ENCODE results near the gene KIAA1217. TPM values are rescaled to one million over a fixed set of nuclear protein-coding genes. Genes with fewer than 3 reads are reported as not detected.
"Not testable (repeated sequence)": the region's sequence is repeated elsewhere in the genome, so short reads cannot be mapped to it uniquely, and the experiment has no call there.

Gene KIAA1217
- total and polyA plus RNA-seq, 2 donors from 2014 or later, result 10.4 to 63.8 TPM

- Histone ChIP-seq H3K4me3 (ENCODE audit: low read length in 3 of 3) (no peak overlapping the region), H3K27ac (ENCODE audit: low read depth in 2 of 2, low read length in 2 of 2) (no peak overlapping the region), H3K9me3 (ENCODE audit: control insufficient read depth in 2 of 3, insufficient read depth in 1 of 3, low read length in 3 of 3) (no peaks in the 10 kb centered on the region), H3K4me1 (ENCODE audit: control insufficient read depth in 2 of 3, insufficient read depth in 2 of 3, low read depth in 1 of 3, low read length in 3 of 3) (no peaks in the 10 kb centered on the region), H3K9ac (ENCODE audit: low read length in 3 of 3) (no peak overlapping the region), H3K36me3 (ENCODE audit: control insufficient read depth in 2 of 3, insufficient read depth in 3 of 3, low read length in 3 of 3) (peaks cover 3 to 5% (median 5%) of the 10 kb centered on the region in 3 donors), H3K27me3 (ENCODE audit: control insufficient read depth, insufficient read depth, low read length) (no peaks in the 10 kb centered on the region)
- FAIRE-seq (no peak), DNase-seq (no peak)
- TF ChIP-seq CTCF (IDR thresholded peaks at IDR 0.05; ENCODE audit: borderline replicate concordance, extremely low read depth, insufficient read depth), result no peak
- intact Hi-C loops (cut with DNase I), result no loop called here
These were observed 231.0 kb downstream of the KIAA1217 start for GRCh38 chr10:24439935-24440334.

- no peak overlapping the region for H3K9ac ChIP-seq (ENCODE audit: low read length in 3 of 3)
- no peaks in the 10 kb centered on the region for H3K27me3 ChIP-seq (ENCODE audit: control insufficient read depth, insufficient read depth, low read length)
- TF ChIP-seq CTCF (IDR thresholded peaks at IDR 0.05; ENCODE audit: borderline replicate concordance, extremely low read depth, insufficient read depth), result no peak
- DNase-seq (no peak), FAIRE-seq (no peak)
- intact Hi-C loops (cut with DNase I), result no loop called here
- H3K36me3 ChIP-seq (ENCODE audit: control insufficient read depth in 2 of 3, insufficient read depth in 3 of 3, low read length in 3 of 3), result peaks cover 3 to 5% (median 5%) of the 10 kb centered on the region in 3 donors
- H3K9me3 ChIP-seq (ENCODE audit: control insufficient read depth in 2 of 3, insufficient read depth in 1 of 3, low read length in 3 of 3), result no peaks in the 10 kb centered on the region
- H3K4me1 ChIP-seq (ENCODE audit: control insufficient read depth in 2 of 3, insufficient read depth in 2 of 3, low read depth in 1 of 3, low read length in 3 of 3), result no peaks in the 10 kb centered on the region
- no peak overlapping the region for H3K4me3 ChIP-seq (ENCODE audit: low read length in 3 of 3)
- no peak overlapping the region for H3K27ac ChIP-seq (ENCODE audit: low read depth in 2 of 2, low read length in 2 of 2)
These were observed 232.2 kb downstream of the KIAA1217 start for GRCh38 chr10:24440817-24441797.

- H3K27me3 ChIP-seq (ENCODE audit: control insufficient read depth, insufficient read depth, low read length), result no peaks in the 10 kb centered on the region
- no peak overlapping the region for H3K4me3 ChIP-seq (ENCODE audit: low read length in 3 of 3)
- FAIRE-seq (no peak), DNase-seq (no peak)
- H3K36me3 ChIP-seq (ENCODE audit: control insufficient read depth in 2 of 3, insufficient read depth in 3 of 3, low read length in 3 of 3), result peaks cover 3 to 5% (median 5%) of the 10 kb centered on the region in 3 donors
- intact Hi-C loops (cut with DNase I), result no loop called here
- no peak overlapping the region for H3K27ac ChIP-seq (ENCODE audit: low read depth in 2 of 2, low read length in 2 of 2)
- no peak overlapping the region for H3K9ac ChIP-seq (ENCODE audit: low read length in 3 of 3)
- H3K9me3 ChIP-seq (ENCODE audit: control insufficient read depth in 2 of 3, insufficient read depth in 1 of 3, low read length in 3 of 3), result no peaks in the 10 kb centered on the region
- no peak for TF ChIP-seq CTCF (IDR thresholded peaks at IDR 0.05; ENCODE audit: borderline replicate concordance, extremely low read depth, insufficient read depth)
- H3K4me1 ChIP-seq (ENCODE audit: control insufficient read depth in 2 of 3, insufficient read depth in 2 of 3, low read depth in 1 of 3, low read length in 3 of 3), result no peaks in the 10 kb centered on the region
These were observed 233.3 kb downstream of the KIAA1217 start for GRCh38 chr10:24442234-24442633.

- intact Hi-C loops (cut with DNase I); DNase-seq; H3K4me1 ChIP-seq (ENCODE audit: control insufficient read depth in 2 of 3, insufficient read depth in 2 of 3, low read depth in 1 of 3, low read length in 3 of 3); H3K36me3 ChIP-seq (ENCODE audit: control insufficient read depth in 2 of 3, insufficient read depth in 3 of 3, low read length in 3 of 3); H3K4me3 ChIP-seq (ENCODE audit: low read length in 3 of 3); H3K9me3 ChIP-seq (ENCODE audit: control insufficient read depth in 2 of 3, insufficient read depth in 1 of 3, low read length in 3 of 3); H3K27me3 ChIP-seq (ENCODE audit: control insufficient read depth, insufficient read depth, low read length); H3K27ac ChIP-seq (ENCODE audit: low read depth in 2 of 2, low read length in 2 of 2); FAIRE-seq; H3K9ac ChIP-seq (ENCODE audit: low read length in 3 of 3): not testable (repeated sequence)
These were observed 233.8 kb downstream of the KIAA1217 start for GRCh38 chr10:24442641-24443174.

Data from kidney (tissue), 14 donors.